HepG2 (cell line): Measurements from ENCODE around the gene KL. TPM values are rescaled to one million over a fixed set of nuclear protein-coding genes. Genes with fewer than 3 reads are reported as not detected.

Experiments
- ATAC-seq: fragments of 200-7000 bp; cut with Tn5 transposase; 3 replicates; pipeline ENCODE4 v1.9.1; 2020; ENCODE audit warnings: mild to moderate bottlenecking, moderate library complexity
- BruUV-seq: library from RNA; stranded (reverse); fragments of 400-500 nt; replicated peaks from 2 replicates; lab custom pipeline; 2021; lab: Mats Ljungman, UMichigan
- CTCF ChIA-PET: fragments of 300-600 bp; formaldehyde crosslinking; extraction: SDS; loops from one replicate; lab custom pipeline; 2021; ENCODE audit warnings: low total read pairs, inconsistent platforms, low intra/inter-chr PET ratio; lab: Yijun Ruan, JAX
- POLR2A ChIA-PET: fragments of 350-600 bp; sonication (Branson Sonifier 250); formaldehyde crosslinking; loops from one replicate; lab custom pipeline; 2020; ENCODE audit warnings: antibody characterized with exemption, inconsistent platforms; lab: Yijun Ruan, JAX
- DNase-seq: peaks from one replicate; pipeline ENCODE4 v3.0.0-alpha.2; 2015; ENCODE audit warnings: low spot score
- FAIRE-seq: peaks from 3 replicates; lab custom pipeline; 2011; peaks lifted over from hg19 to GRCh38; lab: Jason Lieb, UNC
- H2AFZ ChIP-seq: one replicate; pipeline ENCODE4 v1.6.1; 2011; ENCODE audit warnings: low read length, inconsistent platforms
- H3K27ac ChIP-seq: fragments of 300-600 bp; 3 replicates; pipeline ENCODE4 v1.8.0; 2011; ENCODE audit warnings: mixed run types, mild to moderate bottlenecking, mixed read lengths, low read length, inconsistent platforms; ENCODE audit not compliant: insufficient read depth; ENCODE audit errors: extremely low read length
- H3K27me3 ChIP-seq, 2 experiments: fragments of 200-600 bp in 1 of 2; 2 replicates in 1 of 2; 3 replicates in 1 of 2; pipeline versions ENCODE4 v1.6.0 to v1.8.0; 2011; ENCODE audit warnings: low read length in 2 of 2, mild to moderate bottlenecking in 2 of 2, moderate library complexity in 2 of 2, inconsistent platforms in 1 of 2; ENCODE audit not compliant: insufficient read depth in 2 of 2, control insufficient read depth in 1 of 2
- H3K36me3 ChIP-seq, 2 experiments: fragments of 200-600 bp in 1 of 2; replicated peaks in 1 of 2; 2 replicates in 1 of 2; 3 replicates in 1 of 2; pipeline versions ENCODE4 v1.5.1 to v1.8.0; 2011; ENCODE audit warnings: low read length in 2 of 2, inconsistent platforms in 1 of 2; ENCODE audit not compliant: insufficient read depth in 2 of 2, control insufficient read depth in 1 of 2
- H3K4me1 ChIP-seq: 2 replicates; pipeline ENCODE4 v1.5.1; 2012; ENCODE audit warnings: low read length, inconsistent platforms; ENCODE audit not compliant: insufficient read depth
- H3K4me2 ChIP-seq: 2 replicates; pipeline ENCODE4 v1.6.0; 2011; ENCODE audit warnings: low read depth, low read length, inconsistent platforms
- H3K4me3 ChIP-seq, 3 experiments: fragments of 200-600 bp in 1 of 3; sonication (generic), shearing (Covaris generic) in 1 of 3; replicated peaks in 1 of 3; 2 replicates each; pipeline ENCODE4 v1.5.1; 2011 to 2016; ENCODE audit warnings: low read length in 3 of 3, inconsistent platforms in 2 of 3, low read depth in 2 of 3, mild to moderate bottlenecking in 2 of 3, control low read depth in 1 of 3, mixed read lengths in 1 of 3; ENCODE audit not compliant: insufficient read depth in 1 of 3
- H3K79me2 ChIP-seq: one replicate; pipeline ENCODE4 v1.6.1; 2011; ENCODE audit warnings: low read length, inconsistent platforms; ENCODE audit not compliant: insufficient read depth
- H3K9ac ChIP-seq: 2 replicates; pipeline ENCODE4 v1.6.0; 2011; ENCODE audit warnings: mild to moderate bottlenecking, low read depth, low read length, inconsistent platforms; ENCODE audit not compliant: insufficient read depth
- H3K9me3 ChIP-seq: 2 replicates; pipeline ENCODE4 v1.5.1; 2012; ENCODE audit warnings: mild to moderate bottlenecking, low read length
- H4K20me1 ChIP-seq: 2 replicates; pipeline ENCODE4 v1.6.0; 2011; ENCODE audit warnings: inconsistent platforms, mild to moderate bottlenecking, low read length, moderate library complexity; ENCODE audit not compliant: insufficient read depth
- ARID4A ChIP-seq: sonication (generic); formaldehyde crosslinking; IDR thresholded peaks from 2 replicates; pipeline ENCODE4 v1.5.0; 2020; ENCODE audit warnings: mild to moderate bottlenecking, missing genetic modification reagents, borderline replicate concordance
- DPF2 ChIP-seq: sonication (generic); formaldehyde crosslinking; IDR thresholded peaks from 2 replicates; pipeline ENCODE4 v1.4.0; 2020; ENCODE audit warnings: mild to moderate bottlenecking, low read depth, missing genetic modification reagents, borderline replicate concordance
- ELK4 ChIP-seq: sonication (generic); formaldehyde crosslinking; IDR thresholded peaks from 2 replicates; pipeline ENCODE4 v1.9.0; 2021; ENCODE audit warnings: missing genetic modification reagents, borderline replicate concordance
- PBX3 ChIP-seq: sonication (generic); formaldehyde crosslinking; IDR thresholded peaks from 2 replicates; pipeline ENCODE4 v1.8.1; 2023; ENCODE audit warnings: missing genetic modification reagents, inconsistent platforms, borderline replicate concordance
- SNAI1 ChIP-seq: sonication (generic); formaldehyde crosslinking; IDR thresholded peaks from 2 replicates; pipeline ENCODE4 v1.5.0; 2020; ENCODE audit warnings: mild to moderate bottlenecking, missing genetic modification reagents, borderline replicate concordance
- THRA ChIP-seq: sonication (generic); formaldehyde crosslinking; IDR thresholded peaks from 2 replicates; pipeline ENCODE4 v1.4.0; 2020; ENCODE audit warnings: missing genetic modification reagents, borderline replicate concordance
- ZNF30 ChIP-seq: sonication (generic); formaldehyde crosslinking; IDR thresholded peaks from 2 replicates; pipeline ENCODE4 v1.5.0; 2020; ENCODE audit warnings: mild to moderate bottlenecking, missing genetic modification reagents
- WGBS: methylation state at CpG from one replicate; pipeline ENCODE4 v1.1.6; 2017; ENCODE audit warnings: low lambda C conversion rate; 5-methylcytosine and 5-hydroxymethylcytosine counted together
- in situ Hi-C: cut with HindIII; loops from 2 replicates; pipeline ENCODE4 v1.10.0; 2017; ENCODE audit warnings: low pct_unique_long_range_greater_than_20kb; ENCODE audit not compliant: extremely low pct_ligation_motif_present
- intact Hi-C: fragments of 100-400 bp; cut with micrococcal nuclease; formaldehyde crosslinking; loops from one replicate; pipeline ENCODE4 v1.10.0; 2022; ENCODE audit not compliant: unreplicated experiment
- polyA plus RNA-seq, 8 experiments: library from polyadenylated mRNA; depleted of rRNA in 3 of 8; stranded (reverse) in 7 of 8; unstranded in 1 of 8; fragments of >200 nt; fragmentation: Illumina TruSeq in 4 of 8; extraction: Trizol in 4 of 8; gene quantifications; 2 replicates each; pipeline versions ENCODE4 v1.2.1 to v1.2.3, GENCODE V29; 2011 to 2016; ENCODE audit warnings: low read depth in 4 of 8, missing spikeins in 1 of 8, mixed read lengths in 1 of 8; ENCODE audit not compliant: insufficient read depth in 1 of 8
- total RNA-seq, 5 experiments: library from RNA; depleted of rRNA; stranded (reverse); fragments of >200 nt; fragmentation: Illumina TruSeq; extraction: Trizol; gene quantifications; 2 replicates each; pipeline ENCODE4 v1.2.3, GENCODE V29; 2016; ENCODE audit warnings: low read depth in 1 of 5

KL gene
- total and polyA plus RNA-seq, 2 of the 13 experiments (the other 11 are each of a cell fraction or from before 2014, with no cell fraction given): not detected

GRCh38 chr13:33105387-33106005, 89.3 kb downstream of the KL start:
- in situ Hi-C loops (no loop called here), intact Hi-C loops (no loop called here)
- peaks cover 12 to 53% of the 10 kb centered on the region in 2 experiments for H3K36me3 ChIP-seq
- CTCF ChIA-PET: no interaction called here
- 97% methylated on average over 9 of the region's 9 CpGs for WGBS
- H4K20me1 ChIP-seq: no peaks in the 10 kb centered on the region
- no peak overlapping the region for H3K4me2 ChIP-seq
- H3K9ac ChIP-seq: no peak overlapping the region
- no TSS peak for BruUV-seq
- H3K27ac ChIP-seq: no peak overlapping the region
- no peak for TF ChIP-seq SNAI1 (CRISPR knock-in tag)
- H3K9me3 ChIP-seq: no peaks in the 10 kb centered on the region
- no peaks in the 10 kb centered on the region for H3K27me3 ChIP-seq
- ATAC-seq (no peak), FAIRE-seq (no peak), DNase-seq (no peak)
- POLR2A ChIA-PET: no interaction called here
- H2AFZ ChIP-seq: no peak overlapping the region
- no peaks in the 10 kb centered on the region for H3K79me2 ChIP-seq
- H3K4me3 ChIP-seq: no peak overlapping the region
- peaks cover 13% of the 10 kb centered on the region for H3K4me1 ChIP-seq

GRCh38 chr13:33106656-33107360, 90.6 kb downstream of the KL start:
- DNase-seq (no peak), ATAC-seq (no peak), FAIRE-seq (no peak)
- Histone ChIP-seq H3K4me3 (no peak overlapping the region), H3K27ac (no peak overlapping the region), H4K20me1 (no peaks in the 10 kb centered on the region), H3K4me1 (peaks cover 19% of the 10 kb centered on the region), H3K4me2 (no peak overlapping the region), H3K9me3 (no peaks in the 10 kb centered on the region), H3K79me2 (no peaks in the 10 kb centered on the region), H3K36me3 (peaks cover 13 to 57% of the 10 kb centered on the region in 2 experiments), H3K9ac (no peak overlapping the region), H3K27me3 (no peaks in the 10 kb centered on the region), H2AFZ (no peak overlapping the region)
- 94% methylated on average over 7 of the region's 7 CpGs for WGBS
- in situ Hi-C loops: no loop called here
- no TSS peak for BruUV-seq
- intact Hi-C loops: no loop called here
- ChIA-PET CTCF (no interaction called here), POLR2A (no interaction called here)
- no peak for TF ChIP-seq THRA (CRISPR knock-in tag)
- no peak for TF ChIP-seq PBX3 (CRISPR knock-in tag)
- TF ChIP-seq ELK4 (CRISPR knock-in tag): no peak
- no peak for TF ChIP-seq ZNF30 (CRISPR knock-in tag)
- TF ChIP-seq DPF2 (CRISPR knock-in tag): no peak
- TF ChIP-seq ARID4A (CRISPR knock-in tag): no peak
